ENCODE data around the gene TBX21.

TBX21 gene

GRCh38 chr17:47733047-47733673 lies at the start of gene TBX21:
Gene TBX21 (plus strand): TSS chr17:47733236. CDS start chr17:47733455, 219 bp downstream.
- DNase-seq (ENCODE audit: low read depth in 2 of 2) = peak; percentile 77 to 81

- no peak for DNase-seq (ENCODE audit: low read depth in 2 of 2)
Measured at GRCh38 chr17:47684025-47684424, 49.0 kb upstream of the TBX21 start.

DNA sequence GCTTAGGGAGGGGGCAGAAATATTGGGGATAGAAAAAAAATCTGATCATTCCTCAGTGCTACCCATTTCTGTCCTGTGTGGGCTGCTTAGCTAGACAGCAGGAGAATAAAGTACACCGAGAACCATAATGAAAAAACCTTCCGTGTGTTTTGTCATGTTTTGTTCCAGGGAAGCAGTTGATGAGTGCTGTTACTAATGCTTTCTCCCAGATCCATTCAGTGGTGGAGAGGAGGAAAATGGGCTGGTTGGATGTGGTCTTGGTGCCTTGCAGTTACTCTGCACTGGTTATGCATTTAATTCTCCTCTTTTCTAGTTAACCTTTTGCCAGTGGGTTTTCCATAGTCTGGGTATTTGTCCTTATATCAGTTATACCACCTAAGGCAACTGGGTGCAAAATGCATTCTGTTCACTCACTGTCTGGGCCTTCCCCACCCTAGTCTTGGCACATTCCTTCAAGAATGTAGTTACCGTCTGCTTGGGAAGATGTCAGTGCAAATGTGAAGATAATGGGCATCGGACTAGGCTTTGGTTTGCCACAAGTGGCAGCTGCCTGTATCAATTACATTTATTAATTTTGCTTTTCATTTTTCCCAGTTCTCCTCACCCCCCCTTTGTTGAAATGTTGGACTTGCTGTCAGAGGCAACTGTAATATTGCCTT lies 48.4 kb upstream of the TBX21 start:
- DNase-seq (ENCODE audit: low read depth in 2 of 2) = no peak

GRCh38 chr17:47685556-47686275 lies 47.3 kb upstream of the TBX21 start:
- DNase-seq (ENCODE audit: low read depth in 2 of 2) = no peak

DNA sequence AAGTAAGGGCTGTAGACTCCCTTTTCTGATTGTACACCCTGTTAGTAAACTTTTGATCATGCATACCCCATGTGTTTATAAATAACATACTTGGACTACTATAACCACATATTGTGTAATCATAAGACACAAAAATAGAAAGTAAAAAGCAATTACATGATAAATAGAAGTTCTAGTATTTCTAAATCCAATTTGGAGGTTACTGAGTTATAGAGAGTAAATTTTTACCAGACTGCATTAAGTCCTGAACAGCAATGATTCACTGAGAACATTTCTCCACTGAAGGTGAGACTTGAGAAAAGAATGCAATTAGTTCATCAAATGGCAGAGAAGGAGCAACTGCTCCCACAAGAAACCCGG lies 46.8 kb upstream of the TBX21 start:
- DNase-seq (ENCODE audit: low read depth in 2 of 2) = no peak

DNA sequence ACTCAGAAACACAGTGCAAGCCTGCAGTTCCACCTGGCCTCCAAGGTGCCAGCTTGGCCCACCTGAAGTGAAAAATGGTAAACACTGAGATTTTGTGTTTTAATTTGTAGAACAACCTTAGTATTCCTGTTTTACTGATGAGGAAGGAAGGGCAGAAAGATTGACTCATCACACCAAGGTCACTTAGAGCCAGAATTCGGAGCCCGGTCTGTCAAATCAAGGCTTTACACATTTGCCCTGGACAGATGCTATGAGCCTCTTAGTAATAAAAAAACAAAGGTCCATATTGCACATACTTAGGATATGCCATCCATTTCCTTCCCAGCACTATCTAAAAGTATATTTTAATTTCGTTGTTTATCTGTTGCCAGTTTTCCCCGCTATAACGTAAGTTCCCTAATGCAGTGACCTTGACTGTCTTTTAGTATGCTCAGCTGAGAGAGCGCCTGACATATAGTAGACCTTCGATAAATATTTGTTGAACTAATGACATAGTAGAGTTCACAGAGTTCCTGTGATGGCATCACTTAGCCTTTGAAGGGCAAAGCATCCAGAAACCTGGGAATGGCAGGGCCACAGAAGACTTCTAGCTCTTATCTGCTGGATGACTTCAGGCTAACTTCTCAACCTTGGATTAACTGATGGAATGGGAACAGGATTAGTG lies 46.2 kb upstream of the TBX21 start:
- DNase-seq (ENCODE audit: low read depth in 2 of 2) = no peak

GRCh38 chr17:47687328-47687690 lies 45.7 kb upstream of the TBX21 start:
- DNase-seq (ENCODE audit: low read depth in 2 of 2) = no peak

DNA sequence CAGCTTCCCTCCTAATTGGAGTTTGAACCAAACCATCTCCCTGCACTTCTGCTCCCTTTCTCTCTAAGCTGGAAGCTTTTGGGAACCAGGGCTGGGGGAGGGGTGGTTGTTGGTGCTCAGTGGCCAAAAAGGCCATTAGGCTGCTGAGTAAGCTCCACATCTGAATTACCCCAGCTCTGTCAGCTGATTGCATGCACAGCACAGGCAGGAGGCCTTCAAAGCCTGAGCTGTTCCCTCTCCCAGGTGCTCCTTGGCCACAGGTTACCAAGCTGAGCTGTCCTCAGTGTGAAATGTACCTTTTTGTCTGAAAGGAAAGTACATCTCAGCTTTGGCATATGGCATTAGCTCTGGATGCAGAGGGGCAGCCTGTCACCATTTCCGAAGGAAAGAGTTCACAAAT lies 45.3 kb upstream of the TBX21 start:
- no peak for DNase-seq (ENCODE audit: low read depth in 2 of 2)

DNA sequence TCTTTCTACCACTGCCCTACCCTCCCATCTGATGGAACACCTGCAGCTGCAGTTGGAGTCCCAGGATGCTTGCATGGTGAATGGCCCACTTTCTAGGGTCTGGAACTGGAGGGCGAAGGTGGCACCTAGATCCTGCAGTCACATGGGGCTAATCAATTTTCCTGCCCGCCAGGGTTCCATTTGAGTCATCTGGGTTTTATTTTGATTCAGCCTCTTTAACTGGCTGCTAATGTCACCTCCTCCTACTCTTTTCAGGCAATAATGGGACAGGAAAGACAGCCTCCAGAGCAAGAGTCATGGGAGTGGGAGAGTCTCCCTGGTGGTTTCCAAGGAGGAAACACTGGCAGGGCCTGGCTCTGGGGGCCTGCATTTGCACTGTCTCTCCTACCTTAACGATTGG lies 42.9 kb upstream of the TBX21 start:
- DNase-seq (ENCODE audit: low read depth in 2 of 2) = no peak

DNA sequence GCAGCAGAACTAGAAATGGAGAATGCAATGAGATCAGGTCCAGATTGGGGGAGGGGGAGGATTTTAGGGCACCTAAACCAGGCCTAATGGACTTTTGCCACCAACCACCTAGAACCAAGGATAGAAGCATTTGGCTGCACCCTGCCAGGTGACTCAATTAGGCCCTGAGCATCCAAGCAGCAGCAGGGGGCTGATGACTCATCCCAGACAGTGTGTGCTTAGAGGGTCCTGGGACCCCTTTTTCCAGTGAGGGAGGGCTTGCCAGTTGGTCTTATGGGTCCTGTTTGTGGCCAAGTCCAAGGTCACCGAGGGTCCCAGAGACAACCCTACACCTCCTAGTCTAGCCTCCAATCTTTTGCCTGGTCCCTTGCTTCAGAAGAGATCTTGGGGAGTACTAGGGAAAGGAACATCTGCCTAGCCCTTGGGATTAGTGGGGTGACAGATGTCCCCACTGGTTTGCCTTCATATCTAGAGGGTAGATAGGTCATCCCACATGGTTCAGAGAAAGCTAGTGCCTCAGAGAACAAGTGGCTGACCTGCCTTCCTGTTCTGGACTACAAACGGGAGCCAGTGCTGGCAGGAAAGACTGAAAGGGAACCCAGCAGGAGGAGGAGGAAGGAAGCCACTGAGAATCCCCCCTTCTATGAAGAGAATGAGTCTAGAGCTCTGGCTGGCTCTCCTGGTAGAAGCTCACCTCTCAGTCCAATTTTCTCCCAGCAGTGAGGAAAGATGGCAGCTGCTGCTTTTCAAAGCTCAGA lies 40.7 kb upstream of the TBX21 start:
- no peak for DNase-seq (ENCODE audit: low read depth in 2 of 2)

DNA sequence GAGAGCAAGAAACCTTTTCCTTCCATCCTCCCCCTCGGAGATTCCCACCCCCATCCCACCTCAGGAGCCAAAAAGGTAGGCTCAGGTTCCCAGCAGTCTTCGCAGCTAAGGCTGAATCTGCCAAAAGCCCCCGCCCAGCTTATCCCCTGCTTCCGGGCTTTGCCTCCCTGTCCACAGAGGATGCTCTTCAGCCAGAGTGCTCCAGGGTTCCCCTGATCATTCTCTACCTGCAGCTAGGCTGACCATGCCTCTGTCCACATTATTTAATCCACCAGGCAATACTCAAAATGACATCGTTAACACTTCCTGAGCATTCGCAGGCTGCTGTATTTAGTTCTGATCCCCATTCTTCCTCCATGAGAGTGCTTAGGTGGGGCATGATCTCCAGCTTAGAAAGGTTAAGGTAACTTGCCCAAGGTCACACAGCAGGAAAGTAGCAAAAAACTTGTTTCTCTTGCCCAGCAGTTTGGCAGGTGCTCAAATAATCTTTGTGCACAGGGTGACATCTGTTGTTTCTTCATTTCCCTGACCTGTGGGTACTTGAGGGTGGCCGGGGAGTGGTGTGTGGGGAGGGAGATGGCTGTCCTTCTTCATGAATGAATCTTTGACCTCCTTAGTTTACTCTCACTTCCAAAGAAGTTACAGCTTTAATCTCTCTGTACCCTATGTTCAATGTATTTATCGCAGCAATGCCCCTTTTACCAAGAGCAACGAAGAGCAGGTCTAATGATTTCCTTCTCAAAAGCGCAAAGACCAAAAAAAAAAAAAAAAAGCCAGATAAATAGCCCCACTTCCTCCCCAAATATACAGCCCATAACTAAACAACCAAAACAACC lies 39.9 kb upstream of the TBX21 start:
- DNase-seq (ENCODE audit: low read depth in 2 of 2) = no peak

- DNase-seq (ENCODE audit: low read depth in 2 of 2) = no peak
Measured at GRCh38 chr17:47693731-47694580, 39.1 kb upstream of the TBX21 start, which contains the start of gene TBKBP1. Gene TBKBP1 (plus strand): TSS chr17:47694161. CDS start chr17:47696113, 1,952 bp downstream.

GRCh38 chr17:47694581-47695428 lies 38.2 kb upstream of the TBX21 start:
- DNase-seq (ENCODE audit: low read depth in 2 of 2) = no peak

DNA sequence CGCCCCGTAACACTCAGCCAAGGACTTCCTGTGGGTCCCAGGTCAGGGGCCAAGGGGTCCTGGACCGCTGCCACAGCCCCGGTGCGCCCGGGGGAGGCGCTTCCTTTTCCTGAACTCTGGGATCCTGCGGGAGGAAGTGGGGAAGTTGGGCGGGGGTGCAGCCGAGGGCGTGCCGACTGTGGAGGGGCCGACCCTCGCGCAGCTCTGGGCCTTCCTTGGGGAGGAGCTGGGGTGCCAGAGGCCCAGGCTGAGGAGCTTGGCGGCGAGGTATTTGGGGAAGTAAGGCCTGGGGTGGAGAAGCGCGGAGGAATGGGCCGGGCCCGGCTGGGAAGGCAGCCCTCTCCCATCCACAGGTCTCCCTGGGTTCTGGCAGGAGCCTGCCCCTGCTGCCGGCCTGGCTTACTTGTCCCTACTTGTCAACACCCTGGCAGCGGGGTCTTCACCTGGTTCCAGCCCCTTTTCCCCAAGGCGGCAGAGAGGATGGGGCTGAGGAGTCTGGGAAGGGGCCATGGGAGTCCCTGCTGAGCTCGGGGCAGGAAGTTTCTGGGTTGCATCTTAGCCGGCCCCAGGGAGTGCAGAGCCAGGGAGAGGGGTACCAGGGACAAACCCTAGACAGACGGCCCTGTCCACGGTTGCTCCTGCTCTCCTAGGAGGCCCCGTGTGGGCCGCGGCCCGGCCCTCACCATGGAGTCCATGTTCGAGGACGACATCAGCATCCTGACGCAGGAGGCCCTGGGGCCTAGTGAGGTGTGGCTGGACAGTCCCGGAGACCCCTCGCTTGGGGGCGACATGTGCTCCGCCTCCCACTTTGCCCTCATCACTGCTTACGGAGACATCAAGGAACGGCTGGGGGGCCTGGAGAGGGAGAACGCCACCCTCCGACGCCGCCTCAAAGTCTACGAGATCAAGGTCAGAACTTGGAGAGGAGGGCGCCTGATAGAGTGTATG lies 37.3 kb upstream of the TBX21 start:
- DNase-seq (ENCODE audit: low read depth in 2 of 2) = no peak

DNA sequence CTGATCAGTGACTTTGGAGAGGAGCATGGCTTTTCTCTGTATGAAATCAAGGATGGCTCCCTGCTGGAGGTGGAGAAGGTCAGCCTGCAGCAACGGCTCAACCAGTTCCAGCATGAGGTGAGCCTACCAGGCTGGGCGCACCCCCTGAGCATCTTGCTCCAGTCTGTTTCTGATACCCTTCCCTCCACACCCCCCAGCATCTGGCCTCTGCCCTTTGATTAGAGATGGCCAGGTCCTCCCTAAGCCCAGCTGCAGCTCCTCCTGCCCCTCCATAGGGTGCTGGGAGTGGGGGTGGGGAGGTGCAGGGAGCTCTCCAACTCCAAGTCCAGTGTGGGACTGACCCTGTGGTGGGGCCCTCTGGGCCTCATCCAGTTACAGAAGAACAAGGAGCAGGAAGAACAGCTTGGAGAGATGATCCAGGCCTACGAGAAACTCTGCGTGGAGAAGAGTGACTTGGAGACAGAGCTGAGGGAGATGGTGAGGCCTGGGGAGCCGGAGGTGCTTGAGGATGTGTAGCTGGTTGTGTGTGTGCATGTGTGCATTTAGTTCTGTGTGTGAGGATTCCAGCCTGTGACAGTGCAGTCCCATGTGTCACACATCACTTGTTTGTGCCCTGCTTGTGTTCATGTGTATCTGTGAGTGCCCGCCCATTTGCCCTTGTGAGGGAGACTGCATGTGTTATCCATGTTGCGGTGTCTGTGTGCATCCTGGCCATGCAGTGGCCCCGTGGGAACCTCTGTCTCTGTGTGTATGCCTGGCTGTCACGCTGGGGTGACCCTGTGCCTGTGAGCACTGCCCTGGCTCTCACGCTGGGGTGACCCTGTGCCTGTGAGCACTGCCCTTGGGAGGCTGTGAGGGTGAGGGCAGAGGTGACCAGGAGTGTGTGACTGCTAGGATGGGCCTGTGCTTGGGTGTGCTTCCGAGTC lies 36.1 kb upstream of the TBX21 start:
- no peak for DNase-seq (ENCODE audit: low read depth in 2 of 2)

- DNase-seq (ENCODE audit: low read depth in 2 of 2) = no peak
Measured at GRCh38 chr17:47697906-47698711, 34.9 kb upstream of the TBX21 start.

All from stimulated activated CD4-positive, alpha-beta T cell treated with anti-CD3 and anti-CD28 coated beads, Interleukin-1b, Interleukin-23, amount 100 ng/mL, for 1 hour (primary cell).